HG02938 (cell line): ENCODE data around the gene NRTN.
"Not testable (repeated sequence)": the region's sequence is repeated elsewhere in the genome, so short reads cannot be mapped to it uniquely, and the experiment has no call there.

Experiments used
- ATAC-seq: cut with Tn5 transposase; IDR thresholded peaks from one replicate; pipeline ENCODE4 v1.9.1; 2021; ENCODE audit warnings: mild to moderate bottlenecking, moderate library complexity; ENCODE audit not compliant: unreplicated experiment

The NRTN gene

DNA sequence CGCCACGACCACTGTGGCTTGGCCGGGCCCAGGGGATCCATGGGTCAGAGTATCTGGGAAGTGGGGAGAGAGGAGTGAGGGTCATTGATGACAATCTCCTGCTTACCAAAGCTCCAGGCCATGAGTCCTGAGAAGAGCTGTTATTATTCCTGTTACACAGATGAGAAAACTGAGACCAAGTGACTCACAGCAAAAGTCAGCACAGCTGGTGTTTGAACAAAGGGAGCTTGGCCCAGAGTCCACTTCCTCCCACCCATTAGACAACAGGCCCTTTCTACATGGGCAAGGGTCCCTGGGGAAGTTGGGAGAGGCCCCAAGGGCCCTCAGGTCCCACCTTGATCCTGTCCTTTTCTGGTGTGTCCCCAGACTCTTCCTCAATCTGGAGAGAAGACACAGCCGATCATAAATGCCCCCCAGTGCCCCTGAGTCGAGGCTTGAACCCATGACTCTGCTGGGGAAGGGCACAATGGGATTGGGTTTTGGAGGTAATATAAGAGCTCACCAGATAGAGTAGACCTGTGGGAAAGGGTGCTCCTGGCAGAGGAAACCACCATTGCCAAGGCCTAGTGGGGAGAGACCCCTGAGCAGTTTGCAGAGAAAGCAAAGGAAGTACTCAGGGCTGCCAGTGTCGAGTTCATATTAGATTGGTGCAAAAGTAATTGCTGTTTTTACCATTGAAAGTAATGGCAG lies 27.8 kb downstream of the NRTN start:
- no peak for ATAC-seq

DNA sequence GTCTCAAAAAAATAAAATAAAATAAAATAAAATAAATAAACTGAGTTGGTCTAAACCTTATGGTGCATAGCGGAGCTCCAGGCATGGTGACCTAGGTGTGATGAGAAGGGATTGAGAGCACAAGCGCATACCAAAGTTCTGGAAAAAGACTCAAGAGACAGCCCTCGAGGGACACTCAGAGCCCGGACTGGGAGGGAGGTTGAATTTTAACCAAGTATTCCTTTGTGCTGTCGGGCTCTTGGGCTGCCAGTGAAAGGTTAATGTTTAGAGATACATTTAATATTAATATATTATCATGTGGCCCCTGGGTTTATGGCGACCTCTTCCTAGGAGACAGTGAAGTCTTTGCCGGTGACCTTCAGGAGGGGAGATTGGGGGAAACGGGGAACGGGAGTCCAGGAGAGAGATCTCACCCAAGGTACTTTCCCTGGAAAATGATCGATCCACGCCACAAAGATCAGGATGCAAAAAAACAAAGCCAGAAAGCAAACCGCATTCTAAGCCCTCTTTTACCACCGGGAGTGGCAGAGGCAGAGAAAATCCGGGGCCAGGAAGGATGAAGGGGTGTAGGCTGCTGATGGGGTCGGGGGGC lies 33.0 kb downstream of the NRTN start:
- no peak for ATAC-seq

DNA sequence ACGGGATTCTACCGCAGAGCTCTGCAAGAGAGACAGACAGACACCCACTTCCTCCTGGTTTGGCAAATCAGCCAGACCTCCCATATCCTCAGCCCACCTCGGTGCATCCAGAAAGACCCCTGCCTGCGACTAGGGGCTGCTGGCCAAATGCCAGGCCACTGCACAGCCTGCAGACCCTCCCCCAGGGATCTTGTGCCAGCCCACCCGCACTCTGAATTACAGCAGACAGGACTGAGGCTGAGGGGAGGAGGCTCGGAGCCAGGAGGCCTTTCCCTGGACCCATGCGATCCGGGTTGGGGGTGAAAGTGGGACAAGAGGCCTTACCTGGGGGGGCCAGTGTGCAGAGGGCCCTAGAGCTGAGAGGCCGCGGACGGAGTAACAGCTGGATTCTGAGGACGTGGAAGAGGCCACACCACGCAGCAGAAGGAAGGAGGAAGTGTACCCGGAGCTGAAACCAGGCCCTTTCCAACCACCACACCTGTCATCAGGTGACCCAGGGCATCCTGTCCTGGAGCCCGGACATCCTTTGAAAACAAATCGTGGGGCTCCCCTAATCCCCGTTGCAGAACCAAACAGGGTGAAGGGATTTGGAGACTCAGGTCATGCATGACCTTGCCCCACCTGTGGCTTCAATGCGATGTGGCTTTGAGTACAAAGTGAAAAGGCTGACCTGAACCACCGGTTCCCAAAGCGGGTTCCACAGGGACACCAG lies 33.6 kb downstream of the NRTN start:
- ATAC-seq = no peak

DNA sequence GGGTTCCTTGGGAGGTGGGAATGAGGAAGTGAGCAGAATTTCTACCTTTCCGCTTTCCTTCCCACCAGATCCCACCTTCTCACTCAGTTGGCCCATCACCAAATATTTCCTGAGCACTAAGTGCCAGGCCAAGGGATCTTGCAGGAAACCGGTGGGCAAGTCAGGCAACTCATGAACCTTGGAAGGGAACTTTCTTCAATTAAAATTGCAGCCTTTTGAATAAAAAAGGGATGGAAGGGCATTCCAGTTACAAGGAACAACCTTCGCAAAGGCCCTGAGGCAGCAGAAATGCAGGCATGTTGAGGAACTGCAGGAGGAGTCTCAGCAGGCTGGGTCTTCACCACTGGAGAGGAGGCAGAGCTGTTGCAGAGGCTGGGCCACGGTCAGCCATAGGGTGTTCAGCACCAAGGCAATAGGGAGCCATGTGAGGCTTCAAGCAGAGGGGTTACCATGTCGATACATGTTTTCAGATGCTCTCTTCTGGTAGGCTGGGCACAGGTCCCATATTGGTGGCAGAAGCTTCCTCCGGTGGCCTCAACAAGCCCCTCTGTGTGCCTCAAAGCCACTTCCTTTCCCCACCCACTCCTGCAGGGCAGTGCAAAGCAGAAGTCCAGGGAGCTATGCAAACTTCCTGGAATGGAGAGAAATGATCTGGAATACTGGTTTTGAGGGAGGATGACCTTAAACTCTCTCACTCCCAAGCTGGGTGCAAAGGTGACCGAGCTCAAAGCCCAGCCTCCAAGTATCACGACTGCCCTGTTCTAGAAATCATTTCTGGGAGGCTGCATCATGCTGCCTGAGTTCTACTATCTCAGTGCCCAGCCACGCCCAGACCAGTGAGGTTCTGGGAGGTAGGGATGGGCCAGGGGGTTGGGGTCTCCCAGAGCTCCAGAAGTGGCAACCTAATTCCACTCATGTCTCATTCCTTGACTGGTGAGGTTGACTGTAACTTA lies 34.5 kb downstream of the NRTN start, which contains the start of gene FUT6:
TSS of gene FUT6 (minus strand) at position 638 of the 953 bp plus-strand sequence. CDS start 7,135 bp downstream, outside the sequence.
- no peak for ATAC-seq

DNA sequence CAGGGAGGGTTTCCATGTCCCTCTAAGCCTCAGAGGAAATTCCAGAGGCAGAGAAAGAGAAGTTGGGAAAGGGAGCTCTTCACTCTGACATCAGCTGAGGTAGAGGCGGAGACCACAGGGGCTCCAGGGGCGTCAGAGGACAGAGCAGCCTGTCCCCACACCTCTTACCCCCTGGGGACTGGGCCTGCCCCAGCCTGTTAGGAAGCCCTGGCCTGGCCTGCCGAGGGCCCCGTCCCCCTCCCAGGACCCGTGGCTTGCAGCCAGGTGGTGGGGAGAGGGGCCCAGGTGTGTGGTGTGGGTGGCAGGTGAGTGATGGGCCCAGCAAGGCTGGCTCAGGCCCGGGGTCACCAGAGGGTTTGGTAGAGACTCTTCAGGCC lies 36.9 kb downstream of the NRTN start:
- ATAC-seq = not testable (repeated sequence)

DNA sequence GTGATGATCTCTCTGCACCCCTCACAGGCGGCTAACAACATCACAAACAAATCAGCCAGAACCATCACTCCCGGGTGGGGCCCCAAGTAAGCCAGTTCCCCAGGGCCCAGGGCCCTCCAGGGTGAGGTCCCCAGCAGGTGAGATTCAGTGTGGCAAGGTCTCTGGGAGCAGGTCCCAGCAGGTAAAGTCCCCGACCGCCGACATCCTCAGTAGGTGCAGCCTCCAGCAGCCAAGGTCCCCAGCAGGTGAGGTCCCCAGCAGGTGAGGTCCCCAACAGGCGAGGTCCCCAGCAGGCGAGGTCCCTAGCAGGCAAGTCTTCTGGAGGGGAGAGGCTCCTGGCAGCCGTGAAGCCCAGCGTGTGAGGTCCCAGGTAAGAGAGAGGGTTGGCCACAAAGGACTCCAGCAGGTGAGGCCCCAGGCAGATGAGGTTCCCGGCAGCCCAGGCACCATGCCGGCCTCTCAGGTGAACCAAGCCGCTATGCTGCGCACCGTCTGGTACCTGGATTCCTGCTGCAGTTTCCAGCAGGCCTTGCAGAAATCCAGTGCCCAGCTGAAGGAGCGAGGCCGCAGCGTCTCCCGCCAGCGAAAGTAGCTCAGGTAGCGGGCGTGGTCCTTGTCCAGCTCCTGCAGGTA lies 38.5 kb downstream of the NRTN start:
- no peak for ATAC-seq

DNA sequence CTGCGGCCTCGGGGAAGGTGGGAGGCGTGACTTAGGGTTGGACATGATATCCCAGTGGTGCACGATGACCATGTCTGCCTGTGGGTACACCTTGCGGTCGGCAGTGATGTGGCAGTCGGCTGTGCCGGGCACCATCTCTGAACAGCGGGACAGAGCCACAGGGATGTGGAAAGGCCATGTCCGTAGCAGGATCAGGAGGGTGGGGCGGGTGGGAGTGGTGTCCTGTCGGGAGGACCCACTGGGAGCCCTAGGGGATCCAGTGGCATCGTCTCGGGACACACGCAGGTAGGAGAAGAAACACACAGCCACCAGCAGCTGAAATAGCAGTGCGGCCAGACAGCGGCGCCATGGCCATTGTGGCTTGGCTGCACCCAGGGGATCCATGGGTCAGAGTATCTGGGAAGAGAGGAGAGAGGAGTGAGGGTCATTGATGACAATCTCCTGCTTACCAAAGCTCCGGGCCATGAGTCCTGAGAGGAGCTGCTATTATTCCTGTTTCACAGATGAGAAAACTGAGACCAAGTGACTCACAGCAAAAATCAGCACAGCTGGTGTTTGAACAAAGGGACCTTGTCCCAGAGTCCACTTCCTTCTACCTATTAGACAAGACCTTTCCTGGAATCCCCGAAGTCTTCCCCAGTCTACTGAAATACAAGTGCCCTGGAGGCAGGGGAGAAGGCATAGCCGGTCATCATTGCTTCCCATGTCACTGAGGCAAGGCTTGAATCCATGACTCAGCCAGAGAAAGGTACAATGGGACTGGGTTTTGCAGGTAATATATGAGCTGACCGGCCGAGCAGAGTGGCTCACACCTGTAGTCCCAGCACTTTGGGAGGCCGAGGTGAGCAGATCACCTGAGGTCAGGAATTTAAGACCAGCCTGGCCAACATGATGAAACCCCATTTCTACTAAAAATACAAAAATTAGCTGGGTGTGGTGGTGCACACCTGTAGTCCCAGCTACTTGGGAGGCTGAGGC lies 39.9 kb downstream of the NRTN start:
- ATAC-seq = no peak

DNA sequence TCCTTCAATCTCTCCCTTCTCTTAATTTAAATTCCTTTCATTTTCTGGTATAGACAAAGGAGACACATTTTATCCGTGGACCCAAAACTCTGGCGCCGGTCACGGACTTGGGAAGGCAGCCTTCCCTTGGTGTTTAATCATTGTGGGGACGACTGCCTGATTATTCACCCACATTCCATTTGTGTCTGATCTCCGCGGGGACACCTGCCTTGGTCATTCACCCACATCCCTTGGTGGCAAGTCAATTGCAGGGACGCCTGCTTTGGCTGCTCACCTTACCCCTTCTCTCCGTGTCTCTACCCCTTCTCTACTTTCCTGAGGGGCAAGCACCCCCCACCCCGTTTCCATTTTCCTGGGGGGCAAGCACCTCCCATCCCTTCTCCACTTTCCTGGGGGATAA lies 43.0 kb downstream of the NRTN start:
- ATAC-seq = not testable (repeated sequence)

DNA sequence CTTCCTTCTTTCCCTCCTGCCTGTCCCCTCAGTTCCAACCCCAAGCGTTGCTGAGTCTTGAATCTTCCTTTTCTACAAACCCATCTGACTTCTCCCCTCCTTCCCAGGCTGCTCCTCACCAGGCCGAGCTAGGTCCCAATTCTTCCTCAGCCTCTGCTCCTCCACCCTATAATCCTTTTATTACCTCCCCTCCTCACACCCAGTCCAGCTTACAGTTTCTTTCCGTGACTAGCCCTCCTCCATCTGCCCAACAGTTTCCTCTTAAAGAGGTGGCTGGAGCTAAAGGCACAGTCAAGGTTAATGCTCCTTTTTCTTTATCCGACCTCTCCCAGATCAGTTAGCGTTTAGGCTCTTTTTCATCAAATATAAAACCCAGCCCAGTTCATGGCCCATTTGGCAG lies 43.8 kb downstream of the NRTN start:
- not testable (repeated sequence) for ATAC-seq

DNA sequence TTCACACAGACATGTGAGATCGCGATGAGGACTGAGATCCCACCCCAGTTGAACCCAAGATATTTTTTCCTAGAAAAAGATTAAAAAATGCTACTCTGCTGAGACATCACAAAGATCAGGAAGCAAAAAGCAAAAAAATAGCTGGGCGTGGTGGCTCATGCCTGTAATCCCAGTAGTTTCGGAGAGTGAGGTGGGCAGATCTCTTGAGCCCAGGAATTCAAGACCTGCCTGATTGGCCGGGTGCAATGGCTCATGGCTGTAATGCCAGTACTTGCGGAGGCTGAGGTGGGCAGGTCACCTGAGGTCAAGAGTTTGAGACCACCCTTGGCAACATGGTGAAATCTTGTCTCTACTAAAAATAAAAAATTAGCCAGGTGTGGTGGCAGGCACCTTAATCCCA lies 45.3 kb downstream of the NRTN start:
- no peak for ATAC-seq

DNA sequence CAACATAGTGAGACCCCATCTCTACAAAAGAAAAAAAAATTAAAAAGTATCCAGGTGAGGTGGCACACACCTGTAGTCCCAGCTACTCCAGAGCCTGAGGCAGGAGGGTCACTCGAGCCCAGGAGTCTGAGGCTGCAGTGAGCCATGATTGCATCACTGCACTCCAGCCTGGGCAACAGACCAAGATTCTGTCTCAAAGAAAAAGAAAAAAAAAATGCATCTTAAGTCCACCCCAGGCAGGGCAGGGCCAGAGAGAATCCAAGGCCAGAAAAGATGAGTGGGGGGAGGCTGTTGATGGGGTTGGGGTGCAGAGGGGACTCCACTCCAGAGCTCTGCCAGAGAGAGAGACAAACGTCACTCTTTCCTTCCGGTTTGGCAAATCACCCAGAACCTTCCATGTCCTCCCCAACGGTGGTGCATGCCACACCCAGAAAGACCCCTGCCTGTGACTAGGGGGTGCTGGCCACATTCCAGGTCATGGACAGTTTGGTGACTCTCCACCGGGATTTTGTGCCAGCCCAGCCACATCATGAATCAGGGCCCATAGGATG lies 46.0 kb downstream of the NRTN start:
- ATAC-seq = no peak

DNA sequence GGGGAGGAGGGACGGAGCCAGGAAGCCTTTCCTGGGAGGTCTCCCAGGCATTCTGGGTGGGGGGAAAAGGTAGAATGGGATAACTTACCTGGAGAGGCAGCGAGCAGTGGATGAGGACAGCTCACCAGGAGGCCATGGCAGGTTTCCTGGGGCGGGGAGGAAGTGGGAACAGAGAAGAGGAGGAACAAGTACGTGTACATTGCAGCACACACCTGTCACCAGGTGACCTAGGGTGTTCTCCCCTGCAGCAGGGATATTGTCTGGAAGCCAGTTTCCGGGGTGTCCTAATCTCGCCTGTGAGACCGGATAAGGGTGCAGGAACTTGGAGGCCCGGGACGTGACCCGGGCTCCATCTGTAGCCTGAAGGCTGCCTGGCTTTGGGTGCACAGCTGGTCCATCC lies 46.4 kb downstream of the NRTN start, which contains the start of gene FUT3:
TSS of gene FUT3 (minus strand) at position 148 of the 400 bp plus-strand sequence.
- ATAC-seq = no peak

DNA sequence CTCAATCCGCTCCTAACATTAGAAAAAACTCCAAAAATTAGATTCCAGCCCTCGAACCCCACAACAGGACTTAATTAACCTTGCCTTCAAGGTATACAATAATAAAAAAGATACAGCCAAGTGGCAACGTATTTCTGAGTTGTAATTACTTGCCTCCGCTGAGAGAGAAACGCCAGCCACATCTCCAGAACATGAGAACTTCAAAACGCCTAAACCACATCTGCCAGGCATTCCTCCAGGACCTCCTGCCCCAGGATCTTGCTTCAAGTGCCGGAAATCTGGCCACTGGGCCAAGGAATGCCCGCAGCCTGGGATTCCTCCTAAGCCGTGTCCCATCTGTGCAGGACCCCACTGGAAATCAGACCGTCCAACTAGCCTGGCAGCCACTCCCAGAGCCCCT lies 49.3 kb downstream of the NRTN start:
- not testable (repeated sequence) for ATAC-seq

DNA sequence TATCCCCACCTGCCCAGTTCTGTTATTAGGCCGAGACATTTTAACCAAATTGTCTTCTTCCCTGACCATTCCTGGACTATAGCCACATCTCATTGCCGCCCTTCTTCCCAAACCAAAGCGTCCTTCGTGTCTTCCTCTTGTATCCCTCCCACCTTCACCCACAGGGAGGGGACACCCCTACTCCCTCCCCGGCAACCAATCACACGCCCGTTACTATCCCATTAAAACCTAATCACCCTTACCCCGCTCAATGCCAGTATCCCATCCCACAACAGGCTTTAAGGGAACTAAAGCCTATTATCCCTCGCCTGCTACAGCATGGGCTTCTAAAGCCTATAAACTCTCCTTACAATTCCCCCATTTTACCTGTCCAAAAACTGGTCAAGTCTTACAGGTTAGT lies 50.3 kb downstream of the NRTN start:
- not testable (repeated sequence) for ATAC-seq

DNA sequence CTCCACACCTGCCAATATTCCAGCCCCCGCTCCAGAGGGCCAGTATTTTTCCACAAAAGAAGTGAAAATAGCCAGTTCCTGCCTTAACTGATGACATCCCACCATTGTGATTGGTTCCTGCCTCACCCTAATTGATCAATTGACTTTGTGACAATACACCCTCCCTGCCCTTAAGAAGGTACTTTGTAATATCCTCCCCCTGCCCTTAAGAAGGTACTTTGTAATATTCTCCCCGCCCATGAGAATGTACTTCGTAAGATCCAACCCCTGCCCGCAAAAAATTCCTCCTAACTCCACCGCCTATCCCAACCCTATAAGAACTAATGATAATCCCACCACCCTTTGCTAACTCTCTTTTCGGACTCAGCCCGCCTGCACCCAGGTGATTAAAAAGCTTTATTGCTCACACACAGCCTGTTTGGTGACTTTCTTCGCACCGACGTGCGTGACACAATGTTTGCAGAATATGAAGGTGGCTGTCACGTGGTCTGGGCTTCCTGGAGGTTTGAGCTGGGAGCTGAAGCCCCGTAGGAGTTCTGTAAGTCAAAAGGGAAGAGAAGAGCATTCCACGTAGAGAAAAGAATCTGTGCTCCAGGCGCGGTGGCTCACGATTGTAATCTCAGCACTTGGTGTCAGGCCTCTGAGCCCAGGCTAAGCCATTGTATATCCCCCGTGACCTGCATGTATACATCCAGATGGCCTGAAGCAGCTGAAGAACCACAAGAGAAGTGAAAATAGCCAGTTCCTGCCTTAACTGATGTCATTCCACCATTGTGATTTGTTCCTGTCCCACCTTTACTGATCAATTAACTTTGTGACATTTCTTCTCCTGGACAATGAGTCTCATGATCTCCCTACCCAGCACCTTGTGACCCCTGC lies 52.6 kb downstream of the NRTN start:
- ATAC-seq = no peak

DNA sequence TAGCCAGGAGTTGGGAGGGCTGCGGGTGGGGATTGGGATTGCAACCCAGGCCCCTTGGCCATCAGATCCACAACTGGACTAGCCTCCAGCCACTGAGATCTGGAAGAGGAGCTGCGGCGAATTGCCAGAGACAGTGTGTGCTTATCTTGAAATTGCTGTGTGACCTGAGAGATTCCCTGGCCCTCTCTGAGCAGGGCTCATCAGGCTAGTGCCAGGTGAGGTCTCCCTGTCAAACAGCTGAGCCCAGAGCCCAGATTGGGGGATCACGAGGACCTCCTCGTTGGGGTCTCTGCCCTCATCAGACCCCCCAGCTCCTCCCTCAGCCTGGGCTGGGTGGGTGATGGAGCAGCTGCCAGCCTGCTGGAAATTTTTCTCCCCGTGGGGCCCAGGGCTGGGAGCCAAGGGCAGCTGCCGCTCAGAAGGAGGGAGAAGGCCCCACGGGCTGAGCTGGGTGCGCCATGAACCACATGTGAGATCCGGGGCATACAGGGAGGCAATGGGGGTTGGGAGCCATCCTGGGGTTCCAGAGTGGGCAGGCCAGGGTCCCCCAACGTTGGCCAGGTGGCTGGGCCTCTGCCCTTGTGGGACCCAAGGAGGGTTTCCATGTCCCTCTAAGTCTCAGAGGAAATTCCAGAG lies 58.3 kb downstream of the NRTN start:
- ATAC-seq = no peak

DNA sequence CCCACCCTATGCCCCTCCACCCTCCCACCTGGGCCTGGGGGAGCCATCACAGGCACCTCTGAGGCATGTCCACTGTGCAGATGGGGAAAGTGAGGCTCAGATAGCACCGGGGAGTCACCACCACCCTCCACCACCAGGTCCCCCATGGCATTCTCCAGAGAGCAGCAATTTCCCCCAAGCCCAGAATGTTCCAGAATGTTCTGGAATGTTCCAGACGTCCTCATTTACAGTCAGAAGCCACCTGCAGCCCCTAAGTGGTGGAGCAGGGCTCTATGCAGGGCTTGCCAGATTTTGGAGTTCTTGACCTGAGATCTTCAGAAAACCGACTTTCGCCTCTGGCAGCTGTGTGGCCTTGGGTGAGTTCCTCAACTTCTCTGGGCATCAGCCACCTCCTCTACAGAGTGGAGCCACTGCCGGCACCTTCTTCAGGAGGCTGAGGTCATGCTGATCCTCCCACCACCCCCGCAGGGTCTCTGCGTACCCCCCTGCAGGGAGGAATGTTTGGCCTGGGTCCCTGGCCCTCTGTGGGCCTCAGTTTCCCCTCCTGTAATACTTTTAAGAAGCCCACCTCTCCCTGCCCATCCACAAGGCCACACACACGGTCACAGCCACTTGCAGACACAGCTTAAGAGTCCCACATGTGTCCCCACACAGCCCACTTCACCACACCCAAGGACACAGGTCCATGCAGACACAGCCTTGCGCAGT lies 59.3 kb downstream of the NRTN start:
- ATAC-seq = no peak
